ENCODE data around the gene HNRNPU. TPM values are rescaled to one million over a fixed set of nuclear protein-coding genes. Genes with fewer than 3 reads are reported as not detected.

The HNRNPU gene
- total and polyA plus RNA-seq, 2 of the 13 experiments (the other 11 are each of a cell fraction or from before 2014, with no cell fraction given): 101 to 508 TPM

DNA sequence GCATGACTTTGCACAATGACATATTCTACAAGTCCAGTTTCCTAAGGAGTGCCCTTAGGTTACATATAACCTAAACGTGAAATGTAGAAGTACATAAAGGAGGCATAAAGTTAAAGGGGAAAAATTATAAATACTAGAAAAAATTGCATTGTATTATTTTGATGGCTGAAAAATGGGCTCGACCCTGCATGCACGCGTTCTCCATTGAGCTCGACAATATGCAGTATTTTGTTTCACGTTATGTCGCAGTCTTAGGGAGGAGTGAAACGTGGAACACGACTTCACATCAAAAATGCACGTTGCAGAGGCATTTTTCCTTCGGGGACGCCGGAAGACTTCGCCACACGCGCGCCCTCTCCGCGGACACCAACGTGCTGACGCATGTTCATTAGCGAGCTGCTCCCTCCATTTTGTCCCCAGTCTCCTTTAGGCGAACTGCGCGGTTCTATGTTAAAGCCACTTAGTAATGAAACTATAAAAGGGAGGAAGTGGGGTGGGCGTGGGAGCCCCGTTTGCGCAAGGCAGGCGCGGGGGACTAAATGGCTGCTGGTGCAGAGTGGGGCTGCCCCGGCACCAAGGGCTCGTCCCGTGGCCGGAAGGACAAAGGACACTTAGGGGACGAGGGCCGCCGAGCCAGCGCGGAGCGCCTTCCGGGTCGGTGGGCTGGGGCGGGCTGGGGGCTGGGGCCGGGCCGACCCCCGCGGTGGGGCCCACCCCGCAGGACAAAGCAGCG is 29.6 kb downstream of the HNRNPU start (continued):
- TF ChIP-seq AHDC1 (CRISPR knock-in tag; IDR thresholded peaks at IDR 0.05; ENCODE audit: borderline replicate concordance) (0 out of 2 replicates have a peak, but pooled peaks have one; percentile 61), GMEB2 (CRISPR knock-in tag; IDR thresholded peaks at IDR 0.05; ENCODE audit: low read depth) (0 out of 2 replicates have a peak, but pooled peaks have one; percentile 19), KLF6 (CRISPR knock-in tag; IDR thresholded peaks at IDR 0.05) (0 out of 2 replicates have a peak, but pooled peaks have one; percentile 45), RXRB (CRISPR knock-in tag; IDR thresholded peaks at IDR 0.05; ENCODE audit: borderline replicate concordance) (peak; percentile 67), PAF1 (CRISPR knock-in tag; IDR thresholded peaks at IDR 0.05) (0 out of 2 replicates have a peak, but pooled peaks have one; percentile 39), SMARCC2 (IDR thresholded peaks at IDR 0.05) (no peak), TOPORS (CRISPR knock-in tag; IDR thresholded peaks at IDR 0.05) (no peak), ZEB1 (IDR thresholded peaks at IDR 0.05; ENCODE audit: insufficient replicate concordance, low read depth) (peak; percentile 74), CHCHD3 (CRISPR knock-in tag; IDR thresholded peaks at IDR 0.05) (0 out of 2 replicates have a peak, but pooled peaks have one; percentile 25), ZNF570 (CRISPR knock-in tag; IDR thresholded peaks at IDR 0.05; ENCODE audit: borderline replicate concordance) (no peak), ZBTB42 (CRISPR knock-in tag; IDR thresholded peaks at IDR 0.05) (0 out of 2 replicates have a peak, but pooled peaks have one; percentile 55), ZNF850 (CRISPR knock-in tag; conservative IDR thresholded peaks at IDR 0.05) (no peak), NR2C2 (CRISPR knock-in tag; IDR thresholded peaks at IDR 0.05; ENCODE audit: borderline replicate concordance) (peak; percentile 72; the same call in 1 of the 2 replicates), ZFX (CRISPR knock-in tag; IDR thresholded peaks at IDR 0.05; ENCODE audit: low read depth) (peak; percentile 39), ZBTB21 (CRISPR knock-in tag; IDR thresholded peaks at IDR 0.05) (0 out of 2 replicates have a peak, but pooled peaks have one; percentile 24)
- TF ChIP-seq, protein P1, sequence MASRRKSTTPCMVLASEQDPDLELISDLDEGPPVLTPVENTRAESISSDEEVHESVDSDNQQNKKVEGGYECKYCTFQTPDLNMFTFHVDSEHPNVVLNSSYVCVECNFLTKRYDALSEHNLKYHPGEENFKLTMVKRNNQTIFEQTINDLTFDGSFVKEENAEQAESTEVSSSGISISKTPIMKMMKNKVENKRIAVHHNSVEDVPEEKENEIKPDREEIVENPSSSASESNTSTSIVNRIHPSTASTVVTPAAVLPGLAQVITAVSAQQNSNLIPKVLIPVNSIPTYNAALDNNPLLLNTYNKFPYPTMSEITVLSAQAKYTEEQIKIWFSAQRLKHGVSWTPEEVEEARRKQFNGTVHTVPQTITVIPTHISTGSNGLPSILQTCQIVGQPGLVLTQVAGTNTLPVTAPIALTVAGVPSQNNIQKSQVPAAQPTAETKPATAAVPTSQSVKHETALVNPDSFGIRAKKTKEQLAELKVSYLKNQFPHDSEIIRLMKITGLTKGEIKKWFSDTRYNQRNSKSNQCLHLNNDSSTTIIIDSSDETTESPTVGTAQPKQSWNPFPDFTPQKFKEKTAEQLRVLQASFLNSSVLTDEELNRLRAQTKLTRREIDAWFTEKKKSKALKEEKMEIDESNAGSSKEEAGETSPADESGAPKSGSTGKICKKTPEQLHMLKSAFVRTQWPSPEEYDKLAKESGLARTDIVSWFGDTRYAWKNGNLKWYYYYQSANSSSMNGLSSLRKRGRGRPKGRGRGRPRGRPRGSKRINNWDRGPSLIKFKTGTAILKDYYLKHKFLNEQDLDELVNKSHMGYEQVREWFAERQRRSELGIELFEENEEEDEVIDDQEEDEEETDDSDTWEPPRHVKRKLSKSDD (CRISPR knock-in tag; IDR thresholded peaks at IDR 0.05; ENCODE audit: low read depth): 0 out of 2 replicates have a peak, but pooled peaks have one; percentile 24
- TF ChIP-seq, protein P2, sequence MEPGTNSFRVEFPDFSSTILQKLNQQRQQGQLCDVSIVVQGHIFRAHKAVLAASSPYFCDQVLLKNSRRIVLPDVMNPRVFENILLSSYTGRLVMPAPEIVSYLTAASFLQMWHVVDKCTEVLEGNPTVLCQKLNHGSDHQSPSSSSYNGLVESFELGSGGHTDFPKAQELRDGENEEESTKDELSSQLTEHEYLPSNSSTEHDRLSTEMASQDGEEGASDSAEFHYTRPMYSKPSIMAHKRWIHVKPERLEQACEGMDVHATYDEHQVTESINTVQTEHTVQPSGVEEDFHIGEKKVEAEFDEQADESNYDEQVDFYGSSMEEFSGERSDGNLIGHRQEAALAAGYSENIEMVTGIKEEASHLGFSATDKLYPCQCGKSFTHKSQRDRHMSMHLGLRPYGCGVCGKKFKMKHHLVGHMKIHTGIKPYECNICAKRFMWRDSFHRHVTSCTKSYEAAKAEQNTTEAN (CRISPR knock-in tag; conservative IDR thresholded peaks at IDR 0.05): peak; percentile 37; the same call in 1 of the 2 replicates

Measured in HepG2 (cell line).